Neural crest cell (in vitro differentiated cells): ENCODE results near the gene LRMDA. TPM values are rescaled to one million over a fixed set of nuclear protein-coding genes. Genes with fewer than 3 reads are reported as not detected.

ENCODE experiments used
- DNase-seq: peaks from one replicate; pipeline ENCODE4 v3.0.0; 2021; ENCODE audit warnings: low read depth, mixed read lengths, low spot score
- H3K27ac Mint-ChIP-seq: one replicate; pipeline ENCODE4 v1.8.0; 2021; ENCODE audit warnings: mild to moderate bottlenecking, mixed read lengths; ENCODE audit not compliant: unreplicated experiment
- H3K27me3 Mint-ChIP-seq: 2 replicates; pipeline ENCODE4 v1.8.0; 2021; ENCODE audit warnings: low read depth, mild to moderate bottlenecking, mixed read lengths
- H3K36me3 Mint-ChIP-seq: 2 replicates; pipeline ENCODE4 v1.8.0; 2021; ENCODE audit warnings: low read depth, mild to moderate bottlenecking, mixed read lengths
- H3K4me1 Mint-ChIP-seq: 2 replicates; pipeline ENCODE4 v1.8.0; 2021; ENCODE audit warnings: mixed read lengths
- H3K4me3 Mint-ChIP-seq: one replicate; pipeline ENCODE4 v1.8.0; 2021; ENCODE audit warnings: mild to moderate bottlenecking, mixed read lengths
- H3K9me3 Mint-ChIP-seq: 2 replicates; pipeline ENCODE4 v1.8.0; 2021; ENCODE audit warnings: mixed read lengths
- total RNA-seq: library from RNA; stranded (reverse); gene quantifications from 2 replicates; pipeline ENCODE4 v1.2.1, GENCODE V29; 2021
- TF ChIP-seq, protein P1 (sequence below): fragments of 200-600 bp; sonication (generic); conservative IDR thresholded peaks from 2 replicates; pipeline ENCODE4 v1.5.0; 2021; ENCODE audit warnings: antibody characterized with exemption, mild to moderate bottlenecking

Gene LRMDA
- total RNA-seq, 1 donor from 2014 or later = 3.1 TPM

DNA sequence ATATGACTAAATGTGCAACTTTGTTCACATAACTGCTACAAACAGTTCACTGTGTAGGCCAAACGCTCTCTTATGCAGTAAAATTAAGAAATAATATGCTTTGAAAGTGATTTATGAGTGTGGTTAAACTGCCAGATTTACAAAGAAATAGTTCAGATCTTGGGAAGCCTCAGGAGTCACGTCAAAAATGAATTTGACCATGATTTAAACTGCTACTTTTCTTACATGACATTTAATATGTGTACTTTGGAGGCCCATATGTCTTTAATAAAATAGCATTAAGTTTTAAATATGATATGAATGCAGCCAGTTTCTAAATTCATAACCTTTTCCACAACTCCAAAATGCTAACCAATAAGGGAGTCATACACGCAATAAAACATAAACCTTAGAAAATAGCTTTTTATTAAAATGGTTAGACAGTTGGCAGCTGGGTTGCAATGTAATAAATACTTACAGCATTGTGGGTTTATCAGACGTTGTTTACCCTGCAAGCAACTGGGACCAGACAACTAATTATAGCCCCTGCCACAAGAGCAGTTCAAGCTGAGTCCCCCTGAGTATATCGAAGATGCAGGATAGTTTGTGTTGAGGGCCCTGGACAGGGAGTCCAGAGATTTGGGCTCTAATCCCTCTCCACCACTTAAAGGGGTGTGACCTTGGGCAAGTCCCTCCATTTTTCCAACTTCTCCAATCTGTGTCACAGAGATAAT is 640.4 kb downstream of the LRMDA start:
- peaks cover 14% of the 10 kb centered on the region for H3K9me3 Mint-ChIP-seq
- TF ChIP-seq, protein P1, sequence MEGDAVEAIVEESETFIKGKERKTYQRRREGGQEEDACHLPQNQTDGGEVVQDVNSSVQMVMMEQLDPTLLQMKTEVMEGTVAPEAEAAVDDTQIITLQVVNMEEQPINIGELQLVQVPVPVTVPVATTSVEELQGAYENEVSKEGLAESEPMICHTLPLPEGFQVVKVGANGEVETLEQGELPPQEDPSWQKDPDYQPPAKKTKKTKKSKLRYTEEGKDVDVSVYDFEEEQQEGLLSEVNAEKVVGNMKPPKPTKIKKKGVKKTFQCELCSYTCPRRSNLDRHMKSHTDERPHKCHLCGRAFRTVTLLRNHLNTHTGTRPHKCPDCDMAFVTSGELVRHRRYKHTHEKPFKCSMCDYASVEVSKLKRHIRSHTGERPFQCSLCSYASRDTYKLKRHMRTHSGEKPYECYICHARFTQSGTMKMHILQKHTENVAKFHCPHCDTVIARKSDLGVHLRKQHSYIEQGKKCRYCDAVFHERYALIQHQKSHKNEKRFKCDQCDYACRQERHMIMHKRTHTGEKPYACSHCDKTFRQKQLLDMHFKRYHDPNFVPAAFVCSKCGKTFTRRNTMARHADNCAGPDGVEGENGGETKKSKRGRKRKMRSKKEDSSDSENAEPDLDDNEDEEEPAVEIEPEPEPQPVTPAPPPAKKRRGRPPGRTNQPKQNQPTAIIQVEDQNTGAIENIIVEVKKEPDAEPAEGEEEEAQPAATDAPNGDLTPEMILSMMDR = no peak
- H3K27ac Mint-ChIP-seq = no peak overlapping the region
- H3K4me3 Mint-ChIP-seq = no peak overlapping the region
- peaks cover 2% of the 10 kb centered on the region for H3K27me3 Mint-ChIP-seq
- no peaks in the 10 kb centered on the region for H3K4me1 Mint-ChIP-seq
- H3K36me3 Mint-ChIP-seq = peaks cover 7% of the 10 kb centered on the region
- DNase-seq = no peak

DNA sequence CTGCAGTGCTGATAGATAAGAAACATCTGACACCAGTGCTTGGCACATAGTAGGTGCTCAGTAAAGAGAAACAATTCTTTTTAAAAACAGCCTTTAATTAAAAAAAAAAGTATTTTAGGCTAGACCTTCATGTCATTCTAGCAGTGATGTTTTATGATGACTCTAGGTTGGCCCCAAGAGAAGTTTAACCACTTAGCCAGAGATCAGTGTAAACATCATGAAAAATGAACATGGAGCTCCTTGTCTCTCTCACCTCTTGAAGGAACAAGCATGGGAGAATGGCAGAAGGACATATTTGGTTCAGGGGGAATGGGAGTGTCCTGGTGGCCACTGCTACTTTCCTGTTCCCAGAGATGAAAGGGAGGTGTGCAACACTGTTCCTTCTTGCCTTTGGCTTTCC is 641.0 kb downstream of the LRMDA start:
- no peak overlapping the region for H3K27ac Mint-ChIP-seq

DNA sequence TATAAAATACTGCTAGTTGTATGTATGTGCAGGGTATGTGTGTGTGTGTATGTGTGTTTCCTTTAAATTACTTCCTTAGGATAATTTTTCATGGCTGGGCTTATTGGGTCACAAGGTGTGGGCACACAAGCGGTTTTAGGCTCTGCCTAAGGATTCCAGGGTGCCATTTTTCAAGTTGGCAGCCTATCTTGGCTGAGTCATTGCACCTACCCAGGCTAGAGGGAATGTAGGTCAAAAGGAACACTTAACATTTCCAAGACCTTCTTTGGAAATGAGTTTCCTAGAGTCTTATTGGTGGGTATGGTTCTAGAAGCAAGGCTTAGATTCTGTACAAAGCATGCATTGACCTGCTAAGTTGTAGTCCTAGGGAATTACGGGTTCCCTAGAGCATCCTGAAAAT is 642.1 kb downstream of the LRMDA start:
- Mint-ChIP-seq H3K27me3 (peaks cover 2% of the 10 kb centered on the region), H3K27ac (no peak overlapping the region), H3K36me3 (peaks cover 2% of the 10 kb centered on the region), H3K9me3 (peaks cover 7% of the 10 kb centered on the region), H3K4me3 (no peak overlapping the region), H3K4me1 (no peaks in the 10 kb centered on the region)
- no peak for DNase-seq
- TF ChIP-seq, protein P1 = no peak

More for the DNA sequence above, 641.0 kb downstream of the LRMDA start:
- Mint-ChIP-seq H3K27me3 (peaks cover 2% of the 10 kb centered on the region), H3K36me3 (peaks cover 7% of the 10 kb centered on the region), H3K4me1 (no peaks in the 10 kb centered on the region), H3K9me3 (peaks cover 14% of the 10 kb centered on the region), H3K4me3 (no peak overlapping the region)
- TF ChIP-seq, protein P1 = no peak
- no peak for DNase-seq

DNA sequence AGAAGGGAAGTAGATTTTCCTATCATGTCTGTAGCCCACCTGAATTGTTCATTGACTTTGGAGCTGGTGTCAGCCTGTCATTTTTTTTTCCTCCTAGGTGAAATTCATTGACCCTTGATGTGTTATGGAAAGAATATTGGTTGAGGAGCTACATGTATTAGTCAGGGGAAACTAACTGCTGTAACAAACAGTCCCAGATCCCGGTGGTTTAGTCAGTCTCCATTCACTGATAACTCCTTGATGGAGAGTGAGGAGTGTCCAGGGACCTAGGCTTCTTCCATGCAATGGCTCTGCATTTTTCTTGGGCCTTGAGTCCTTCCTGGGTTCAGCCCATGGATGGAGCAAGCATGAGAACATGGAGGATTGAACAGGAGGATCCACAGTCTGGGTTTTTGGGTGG is 643.2 kb downstream of the LRMDA start:
- no peak overlapping the region for H3K4me3 Mint-ChIP-seq
- H3K36me3 Mint-ChIP-seq = peaks cover 2% of the 10 kb centered on the region
- peaks cover 7% of the 10 kb centered on the region for H3K9me3 Mint-ChIP-seq
- no peak overlapping the region for H3K27ac Mint-ChIP-seq
- H3K27me3 Mint-ChIP-seq = peaks cover 2% of the 10 kb centered on the region
- TF ChIP-seq, protein P1 = no peak
- DNase-seq = no peak
- H3K4me1 Mint-ChIP-seq = peaks cover 5% of the 10 kb centered on the region

DNA sequence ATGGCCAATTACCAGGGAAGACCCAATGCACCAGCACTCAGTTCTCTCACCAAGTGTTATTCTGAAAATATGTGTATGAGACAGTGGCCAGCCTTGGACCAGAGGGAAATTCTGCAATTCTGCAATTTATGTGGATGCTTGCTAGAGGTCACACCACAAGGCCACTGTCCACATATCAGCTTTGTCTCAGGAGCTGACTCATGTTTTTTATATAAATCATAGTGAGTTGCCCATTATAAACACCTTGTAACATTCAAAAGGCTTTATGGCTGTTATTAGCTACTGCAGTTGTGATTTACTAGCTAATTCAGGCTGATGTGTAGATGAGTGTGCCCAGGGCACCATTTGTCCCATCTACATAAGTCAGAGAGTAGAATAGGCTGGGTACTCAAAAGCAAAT is 649.0 kb downstream of the LRMDA start:
- no peak for DNase-seq
- Mint-ChIP-seq H3K4me3 (no peak overlapping the region), H3K36me3 (no peaks in the 10 kb centered on the region), H3K9me3 (peaks cover 5% of the 10 kb centered on the region), H3K4me1 (peaks cover 22% of the 10 kb centered on the region), H3K27ac (no peak overlapping the region), H3K27me3 (no peaks in the 10 kb centered on the region)
- TF ChIP-seq, protein P1 = no peak
